ENCODE data around the gene RPS27. TPM values are rescaled to one million over a fixed set of nuclear protein-coding genes. Genes with fewer than 3 reads are reported as not detected.

Gene RPS27
- 915 and 1,485 TPM in 2 replicates for total RNA-seq

GRCh38 chr1:153990468-153991150, at the start of gene RPS27:
RPS27 (plus strand) TSS chr1:153990762; CDS start chr1:153990797, 35 bp downstream.

GRCh38 chr1:153946622-153947241, 43.8 kb upstream of the RPS27 start, which contains the start of gene DENND4B:
DENND4B (minus strand) TSS chr1:153946718; CDS start chr1:153944374, 2,344 bp downstream.

GRCh38 chr1:153958111-153958960, 32.2 kb upstream of the RPS27 start, which contains the start of gene CRTC2:
CRTC2 (minus strand) TSS chr1:153958612; CDS start chr1:153958497, 115 bp downstream.

GRCh38 chr1:153963030-153963849, 27.3 kb upstream of the RPS27 start, which contains the start of gene SLC39A1:
SLC39A1 (minus strand) TSS chr1:153963537; CDS start chr1:153962715, 822 bp downstream.

GRCh38 chr1:153967107-153967999, 23.2 kb upstream of the RPS27 start, which contains the start of gene CREB3L4:
CREB3L4 (plus strand) TSS chr1:153967902; CDS start chr1:153968526, 624 bp downstream.

GRCh38 chr1:153977250-153978240, 13.0 kb upstream of the RPS27 start, which contains the start of gene JTB:
JTB (minus strand) TSS chr1:153977674; CDS start chr1:153977252, 422 bp downstream.

GRCh38 chr1:153985941-153986761, 4.4 kb upstream of the RPS27 start, which contains the start of gene RAB13:
RAB13 (minus strand) TSS chr1:153986339; CDS start chr1:153986236, 103 bp downstream.

Other genes starting within 250 kb of the RPS27 start
- 6.1 and 8.5 TPM in 2 replicates for gene SLC27A3, start 215.4 kb upstream of the RPS27 start, total RNA-seq
- 2.5 and 3.1 TPM in 2 replicates for gene GATAD2B, start 67.8 kb upstream of the RPS27 start, total RNA-seq
- 12.1 and 17.2 TPM in 2 replicates for gene DENND4B, start 44.0 kb upstream of the RPS27 start, total RNA-seq
- gene CRTC2, start 32.1 kb upstream of the RPS27 start, total RNA-seq: 1.9 and 2.8 TPM in 2 replicates
- gene SLC39A1, start 27.2 kb upstream of the RPS27 start, total RNA-seq: 102 and 123 TPM in 2 replicates
- gene CREB3L4, start 22.9 kb upstream of the RPS27 start, total RNA-seq: 4.6 and 6.5 TPM in 2 replicates
- gene JTB, start 13.1 kb upstream of the RPS27 start, total RNA-seq: 172 and 183 TPM in 2 replicates
- 96.4 and 134 TPM in 2 replicates for gene RAB13, start 4.4 kb upstream of the RPS27 start, total RNA-seq
- gene NUP210L, start 164.3 kb downstream of the RPS27 start, total RNA-seq: under 0.01 and 0.28 TPM in 2 replicates
- 371 and 963 TPM in 2 replicates for gene TPM3, start 201.3 kb downstream of the RPS27 start, total RNA-seq
- not detected in 2 replicates for gene CFAP141, start 215.6 kb downstream of the RPS27 start, total RNA-seq
- 37.5 and 62.7 TPM in 2 replicates for gene UBAP2L, start 230.2 kb downstream of the RPS27 start, total RNA-seq